Measurements from ENCODE around the gene KAZN.

KAZN gene

GRCh38 chr1:14647777-14648176 is 49.3 kb downstream of the KAZN start:
- no peak for DNase-seq (ENCODE audit: low read depth)

GRCh38 chr1:14648391-14648790 is 49.9 kb downstream of the KAZN start:
- DNase-seq (ENCODE audit: low read depth): no peak

- no peak for DNase-seq (ENCODE audit: low read depth)
Observed at GRCh38 chr1:14648896-14649855, 50.7 kb downstream of the KAZN start.

- no peak for DNase-seq (ENCODE audit: low read depth)
Observed at GRCh38 chr1:14649976-14650375, 51.5 kb downstream of the KAZN start.

- no peak for DNase-seq (ENCODE audit: low read depth)
Observed at GRCh38 chr1:14650951-14651350, 52.5 kb downstream of the KAZN start.

GRCh38 chr1:14652840-14653239 is 54.4 kb downstream of the KAZN start:
- no peak for DNase-seq (ENCODE audit: low read depth)

GRCh38 chr1:14653461-14653960 is 55.0 kb downstream of the KAZN start:
- DNase-seq (ENCODE audit: low read depth): no peak

GRCh38 chr1:14654554-14654953 is 56.1 kb downstream of the KAZN start:
- no peak for DNase-seq (ENCODE audit: low read depth)

- DNase-seq (ENCODE audit: low read depth): no peak
Observed at GRCh38 chr1:14655385-14655784, 56.9 kb downstream of the KAZN start.

GRCh38 chr1:14656384-14656937 is 58.0 kb downstream of the KAZN start:
- DNase-seq (ENCODE audit: low read depth): no peak

- DNase-seq (ENCODE audit: low read depth): no peak
Observed at GRCh38 chr1:14658642-14659041, 60.2 kb downstream of the KAZN start.

- no peak for DNase-seq (ENCODE audit: low read depth)
Observed at GRCh38 chr1:14659913-14660312, 61.4 kb downstream of the KAZN start.

- DNase-seq (ENCODE audit: low read depth): no peak
Observed at GRCh38 chr1:14660801-14661200, 62.3 kb downstream of the KAZN start.

- no peak for DNase-seq (ENCODE audit: low read depth)
Observed at GRCh38 chr1:14661222-14661621, 62.7 kb downstream of the KAZN start.

- DNase-seq (ENCODE audit: low read depth): no peak
Observed at GRCh38 chr1:14662116-14662515, 63.6 kb downstream of the KAZN start.

GRCh38 chr1:14663773-14664172 is 65.3 kb downstream of the KAZN start:
- DNase-seq (ENCODE audit: low read depth): no peak

GRCh38 chr1:14666373-14666772 is 67.9 kb downstream of the KAZN start:
- no peak for DNase-seq (ENCODE audit: low read depth)

GRCh38 chr1:14666962-14667650 is 68.6 kb downstream of the KAZN start:
- no peak for DNase-seq (ENCODE audit: low read depth)

- DNase-seq (ENCODE audit: low read depth): no peak
Observed at GRCh38 chr1:14667651-14667984, 69.1 kb downstream of the KAZN start.

GRCh38 chr1:14668538-14668937 is 70.1 kb downstream of the KAZN start:
- DNase-seq (ENCODE audit: low read depth): no peak

GRCh38 chr1:14672005-14672404 is 73.5 kb downstream of the KAZN start:
- DNase-seq (ENCODE audit: low read depth): no peak

- no peak for DNase-seq (ENCODE audit: low read depth)
Observed at GRCh38 chr1:14674030-14674429, 75.5 kb downstream of the KAZN start.

- DNase-seq (ENCODE audit: low read depth): no peak
Observed at GRCh38 chr1:14676400-14676799, 77.9 kb downstream of the KAZN start.
